Measurements from ENCODE around the gene WFDC12.

DNA sequence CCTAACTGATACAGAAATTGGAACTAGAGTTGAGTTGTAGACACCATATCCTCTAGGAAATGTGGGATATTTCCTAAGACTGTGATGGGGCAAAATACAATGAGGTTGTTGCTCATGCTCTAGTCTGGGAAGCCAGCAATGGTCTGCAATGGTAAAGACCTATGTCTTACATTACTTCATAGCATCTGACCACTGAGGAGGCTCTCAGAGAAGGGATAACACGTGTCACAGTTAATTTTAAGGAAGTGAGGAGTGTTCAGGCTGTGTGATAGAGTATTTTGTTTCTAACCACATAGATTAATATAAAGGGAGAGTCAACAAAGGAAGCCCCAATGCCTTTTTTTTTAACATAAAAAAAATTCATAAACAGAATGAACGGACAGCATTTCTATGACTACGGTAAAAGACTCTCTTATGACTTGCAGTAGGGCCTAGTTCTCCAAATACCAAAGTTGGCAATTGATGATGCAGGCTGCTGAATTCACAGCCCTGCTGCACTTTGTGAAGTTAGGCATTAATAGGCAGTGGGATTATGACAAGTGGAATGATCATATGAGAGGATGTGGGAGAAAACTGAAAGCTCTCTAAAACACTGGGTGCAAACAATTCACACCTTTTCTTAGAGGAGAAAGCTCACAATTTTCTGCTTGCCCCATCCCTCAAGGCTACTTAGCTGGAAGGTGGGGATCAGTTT lies 37.0 kb downstream of the WFDC12 start:
- no peak for TF ChIP-seq CTCF (IDR thresholded peaks at IDR 0.05 in 8 of 11, conservative IDR thresholded peaks at IDR 0.05 in 3 of 11)
- no peak for TF ChIP-seq POLR2AphosphoS5 (IDR thresholded peaks at IDR 0.05)

Measured in spleen (tissue), 7 donors.